ENCODE results near the gene MSH4.
"Not testable (repeated sequence)": the region's sequence is repeated elsewhere in the genome, so short reads cannot be mapped to it uniquely, and the experiment has no call there.

MSH4 gene
- 0 to 3.3 (median 0.17) reads per million in 17 experiments for total RNA-seq

GRCh38 chr1:75796376-75797272 is at the start of gene MSH4:
Gene MSH4 (plus strand): TSS chr1:75796882. CDS start chr1:75796986, 104 bp downstream.
- no peak for DNase-seq

- not testable (repeated sequence) for DNase-seq
Measured at GRCh38 chr1:75757210-75757609, 39.5 kb upstream of the MSH4 start.

GRCh38 chr1:75758543-75758942 is 38.1 kb upstream of the MSH4 start:
- DNase-seq = not testable (repeated sequence)

- no peak for DNase-seq
Measured at GRCh38 chr1:75764057-75764655, 32.5 kb upstream of the MSH4 start.

- peak in 2 of 4 experiments; percentile 13 to 18 for DNase-seq
Measured at GRCh38 chr1:75765697-75766355, 30.9 kb upstream of the MSH4 start.

GRCh38 chr1:75768016-75768415 is 28.7 kb upstream of the MSH4 start:
- no peak for DNase-seq

- no peak for DNase-seq
Measured at GRCh38 chr1:75770761-75771160, 25.9 kb upstream of the MSH4 start.

GRCh38 chr1:75771978-75772377 is 24.7 kb upstream of the MSH4 start:
- DNase-seq = no peak

- not testable (repeated sequence) for DNase-seq
Measured at GRCh38 chr1:75777812-75778211, 18.9 kb upstream of the MSH4 start.

GRCh38 chr1:75778694-75779093 is 18.0 kb upstream of the MSH4 start:
- not testable (repeated sequence) for DNase-seq

- not testable (repeated sequence) for DNase-seq
Measured at GRCh38 chr1:75780183-75780582, 16.5 kb upstream of the MSH4 start.

GRCh38 chr1:75783920-75784319 is 12.8 kb upstream of the MSH4 start:
- DNase-seq = not testable (repeated sequence)

GRCh38 chr1:75785320-75785982 is 11.2 kb upstream of the MSH4 start:
- DNase-seq = no peak

GRCh38 chr1:75785983-75786853 is 10.5 kb upstream of the MSH4 start, which contains the start of gene RABGGTB:
Gene RABGGTB (plus strand): TSS chr1:75786256. CDS start chr1:75786272, 16 bp downstream.
- DNase-seq = peak; percentile 97 to 99 (median 98)

GRCh38 chr1:75786901-75787493 is 9.7 kb upstream of the MSH4 start:
- peak in 1 of 4 experiments; percentile 5 for DNase-seq

- no peak for DNase-seq
Measured at GRCh38 chr1:75787524-75787923, 9.2 kb upstream of the MSH4 start.

- DNase-seq = no peak
Measured at GRCh38 chr1:75789988-75790387, 6.7 kb upstream of the MSH4 start.

GRCh38 chr1:75791022-75791421 is 5.7 kb upstream of the MSH4 start:
- DNase-seq = no peak

- no peak for DNase-seq
Measured at GRCh38 chr1:75792091-75792490, 4.6 kb upstream of the MSH4 start.

- no peak for DNase-seq
Measured at GRCh38 chr1:75794382-75794781, 2.3 kb upstream of the MSH4 start.

- DNase-seq = no peak
Measured at GRCh38 chr1:75795703-75796193, 934 bp upstream of the MSH4 start.
